ENCODE results near the gene NCR1. TPM values are rescaled to one million over a fixed set of nuclear protein-coding genes. Genes with fewer than 3 reads are reported as not detected.
"Not testable (repeated sequence)": the region's sequence is repeated elsewhere in the genome, so short reads cannot be mapped to it uniquely, and the experiment has no call there.

Gene NCR1
- total and polyA plus RNA-seq, 10 of the 15 experiments (the other 5 are each of a cell fraction or from before 2014, with no cell fraction given): 0.06 to 6.9 (median 0.13) TPM; not detected in 7

GRCh38 chr19:54906819-54907218 is 871 bp downstream of the NCR1 start:
- H3K27me3 ChIP-seq (replicated peaks in 1 of 2; ENCODE audit: control insufficient read depth in 2 of 2, insufficient read depth in 2 of 2, low read length in 1 of 2): no peaks in the 10 kb centered on the region
- H4K20me1 ChIP-seq (ENCODE audit: control insufficient read depth, insufficient read depth): no peaks in the 10 kb centered on the region
- ChIA-PET SMC1A (ENCODE audit: uncharacterized antibody, unreplicated experiment) (interaction anchor here (0.5 kb wide), 1 partner anchor 12 kb away, joined by 3 read pairs; no protein-coding TSS in a partner anchor), POLR2A (no interaction called here), CTCF (no interaction called here), RAD21 (ENCODE audit: unreplicated experiment) (no interaction called here)
- H3K9ac ChIP-seq (ENCODE audit: control insufficient read depth, insufficient read depth, low read length): no peak overlapping the region
- H3K9me3 ChIP-seq (replicated peaks; ENCODE audit: control insufficient read depth, insufficient read depth, low read length): no peaks in the 10 kb centered on the region
- no TSS peak for BruUV-seq (replicated peaks)
- TF ChIP-seq RFX5 (IDR thresholded peaks at IDR 0.05; ENCODE audit: low read depth, low read length): no peak
- TF ChIP-seq TAF1 (IDR thresholded peaks at IDR 0.05; ENCODE audit: borderline replicate concordance, low read depth, low read length): no peak
- no peak for TF ChIP-seq MYB (IDR thresholded peaks at IDR 0.05; ENCODE audit: borderline replicate concordance, low read depth, low read length)
- H3K79me2 ChIP-seq (ENCODE audit: control insufficient read depth, insufficient read depth, low read length): no peaks in the 10 kb centered on the region
- no peaks in the 10 kb centered on the region for H3K36me3 ChIP-seq (ENCODE audit: control insufficient read depth in 2 of 2, insufficient read depth in 2 of 2, low read length in 1 of 2)
- WGBS (ENCODE audit: insufficient coverage, insufficient replicate concordance, low lambda C conversion rate, missing lambda C conversion rate): 37% methylated on average over 7 of the region's 7 CpGs
- peaks cover 4% of the 10 kb centered on the region; the same call in 1 of the 2 replicates for H3K4me1 ChIP-seq (ENCODE audit: control insufficient read depth, insufficient read depth, low read length)
- ATAC-seq (no peak), FAIRE-seq (no peak), DNase-seq (ENCODE audit: low read depth, low spot score) (no peak)
- H2AFZ ChIP-seq (ENCODE audit: control insufficient read depth, low read depth, low read length): no peak overlapping the region
- no peak overlapping the region for H3K27ac ChIP-seq (ENCODE audit: control insufficient read depth, insufficient read depth)
- no peak overlapping the region for H3K4me2 ChIP-seq (ENCODE audit: control insufficient read depth, insufficient read depth)
- in situ Hi-C loops (cut with MboI) (no loop called here), intact Hi-C loops (cut with micrococcal nuclease; ENCODE audit: unreplicated experiment) (no loop called here)
- H3K4me3 ChIP-seq: no peak overlapping the region

GRCh38 chr19:54907899-54908298 is 2.0 kb downstream of the NCR1 start:
- H3K9ac ChIP-seq (ENCODE audit: control insufficient read depth, insufficient read depth, low read length); H3K27ac ChIP-seq (ENCODE audit: control insufficient read depth, insufficient read depth); RAD21 ChIA-PET (ENCODE audit: unreplicated experiment); H3K9me3 ChIP-seq (replicated peaks; ENCODE audit: control insufficient read depth, insufficient read depth, low read length); ATAC-seq; DNase-seq (ENCODE audit: low read depth, low spot score); BruUV-seq (replicated peaks); H2AFZ ChIP-seq (ENCODE audit: control insufficient read depth, low read depth, low read length); SMC1A ChIA-PET (ENCODE audit: uncharacterized antibody, unreplicated experiment); H3K27me3 ChIP-seq (replicated peaks in 1 of 2; ENCODE audit: control insufficient read depth in 2 of 2, insufficient read depth in 2 of 2, low read length in 1 of 2); CTCF ChIA-PET; H3K79me2 ChIP-seq (ENCODE audit: control insufficient read depth, insufficient read depth, low read length); intact Hi-C loops (cut with micrococcal nuclease; ENCODE audit: unreplicated experiment); H3K4me1 ChIP-seq (ENCODE audit: control insufficient read depth, insufficient read depth, low read length); FAIRE-seq; H3K4me2 ChIP-seq (ENCODE audit: control insufficient read depth, insufficient read depth); H3K4me3 ChIP-seq; H4K20me1 ChIP-seq (ENCODE audit: control insufficient read depth, insufficient read depth); in situ Hi-C loops (cut with MboI); H3K36me3 ChIP-seq (ENCODE audit: control insufficient read depth in 2 of 2, insufficient read depth in 2 of 2, low read length in 1 of 2): not testable (repeated sequence)
- WGBS (ENCODE audit: insufficient coverage, insufficient replicate concordance, low lambda C conversion rate, missing lambda C conversion rate): no CpG with 5 or more reads among the region's 5 CpGs
- POLR2A ChIA-PET: interaction anchor here (0.7 kb wide), 1 partner anchor 14 kb away, joined by 5 read pairs; no protein-coding TSS in a partner anchor
